Amniotic epithelial cell (primary cell): ENCODE measurements around the gene RNASE7.

Source experiments
- DNase-seq: peaks from one replicate; pipeline ENCODE4 v3.0.0-alpha.2; 2010; ENCODE audit warnings: low read depth

The RNASE7 gene

GRCh38 chr14:21043387-21043973, 1.3 kb downstream of the RNASE7 start:
- no peak for DNase-seq

GRCh38 chr14:21043974-21044618, 1.9 kb downstream of the RNASE7 start:
- no peak for DNase-seq

DNA sequence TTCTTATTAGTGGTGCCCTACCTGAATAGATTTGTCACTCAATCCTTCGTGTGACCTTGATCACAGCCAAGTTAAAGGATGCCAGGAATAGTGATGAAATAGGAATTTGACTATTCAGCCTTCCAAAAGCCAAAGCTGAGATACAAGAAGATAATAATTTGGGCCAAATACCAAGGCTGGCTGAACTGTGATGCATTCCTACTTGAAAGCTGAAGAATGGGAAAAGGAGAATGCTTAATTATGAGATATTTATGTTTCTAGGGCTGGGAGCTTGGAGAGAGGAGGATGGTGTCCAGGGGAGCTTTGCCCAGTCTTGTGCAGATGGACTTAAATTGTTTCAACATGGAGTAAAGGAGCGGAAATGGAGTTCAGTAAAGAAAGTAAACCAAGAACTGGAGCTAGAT, 5.2 kb downstream of the RNASE7 start:
- no peak for DNase-seq

GRCh38 chr14:21048638-21049037, 6.5 kb downstream of the RNASE7 start:
- DNase-seq: no peak

DNA sequence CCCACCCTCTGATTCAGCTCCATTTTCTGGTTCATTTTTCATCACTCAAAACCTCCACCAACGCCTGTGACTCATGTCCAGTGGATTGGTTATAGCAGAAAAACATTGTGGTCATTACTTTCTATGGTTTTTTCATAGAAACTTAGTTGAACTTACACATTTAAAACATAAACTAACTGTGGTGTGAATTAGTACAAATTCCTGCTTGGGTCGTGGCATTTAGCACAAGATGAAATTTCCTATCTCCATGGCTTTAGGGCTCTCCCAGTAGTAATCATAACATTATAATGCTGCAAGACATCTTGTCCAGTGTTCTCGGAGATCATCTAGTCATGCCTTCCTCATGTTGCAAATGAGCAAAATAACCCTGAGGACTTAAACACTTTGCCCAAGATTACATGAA, 7.1 kb downstream of the RNASE7 start:
- DNase-seq: peak; percentile 73

GRCh38 chr14:21050597-21050996, 8.4 kb downstream of the RNASE7 start:
- DNase-seq: no peak

DNA sequence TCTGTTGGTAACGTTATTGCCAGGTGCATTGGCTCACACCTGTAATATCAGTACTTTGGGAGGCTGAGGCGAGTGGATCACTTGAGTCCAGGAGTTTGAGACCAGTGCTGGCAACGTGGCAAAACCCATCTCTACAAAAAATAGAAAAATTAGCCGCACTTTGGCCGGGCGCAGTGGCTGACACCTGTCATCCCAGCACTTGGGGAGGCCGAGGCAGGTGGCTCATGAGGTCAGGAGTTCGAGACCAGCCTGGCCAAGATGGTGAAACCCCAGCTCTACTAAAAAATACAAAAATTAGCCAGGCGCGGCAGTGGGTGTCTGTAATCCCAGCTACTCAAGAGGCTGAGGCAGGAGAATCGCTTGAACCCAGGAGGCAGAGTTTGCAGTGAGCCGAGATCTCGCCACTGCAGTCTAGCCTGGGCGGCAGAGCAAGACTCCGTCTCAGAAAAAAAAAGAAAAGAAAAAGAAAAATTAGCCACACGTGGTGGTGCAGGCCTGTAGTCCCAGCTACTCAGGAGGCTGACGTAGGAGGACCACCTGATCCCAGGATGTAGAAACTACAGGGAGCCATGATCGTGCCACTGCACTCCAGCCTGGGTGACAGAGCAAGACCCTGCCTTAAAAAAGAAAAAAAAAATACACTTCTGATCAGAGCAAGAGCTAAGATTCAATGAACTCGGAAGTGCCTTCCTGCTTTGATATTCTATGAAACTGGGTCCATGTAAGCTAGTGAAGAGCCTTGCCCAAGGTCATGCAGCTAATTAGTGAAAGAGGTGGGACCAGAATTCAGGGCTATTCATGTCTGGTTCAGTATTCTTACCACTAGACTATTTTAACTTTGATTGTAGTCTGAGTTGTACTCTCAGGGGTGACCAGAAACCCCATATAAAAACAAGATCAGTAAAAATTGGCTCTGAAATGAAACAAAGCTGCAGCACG, 11.3 kb downstream of the RNASE7 start:
- no peak for DNase-seq

- DNase-seq: no peak
These were observed 12.1 kb downstream of the RNASE7 start for GRCh38 chr14:21054123-21054767.

DNA sequence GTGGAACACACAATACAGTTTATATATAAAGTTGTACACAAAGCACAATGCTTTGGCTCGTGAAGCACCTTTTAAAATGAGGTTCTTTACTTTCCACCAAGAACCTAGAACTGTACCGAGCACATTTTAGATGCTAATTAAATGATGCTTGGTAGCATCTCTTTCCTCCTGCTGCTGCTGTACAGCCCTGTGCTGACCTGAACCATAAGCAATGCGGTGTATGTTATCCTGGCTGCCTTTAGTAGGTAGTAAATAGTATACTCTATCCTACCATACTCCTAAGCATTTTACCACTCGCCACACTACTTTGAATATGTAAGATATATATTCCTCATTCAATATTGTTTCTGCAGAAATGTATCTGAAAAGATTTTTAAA, 12.6 kb downstream of the RNASE7 start:
- no peak for DNase-seq

DNA sequence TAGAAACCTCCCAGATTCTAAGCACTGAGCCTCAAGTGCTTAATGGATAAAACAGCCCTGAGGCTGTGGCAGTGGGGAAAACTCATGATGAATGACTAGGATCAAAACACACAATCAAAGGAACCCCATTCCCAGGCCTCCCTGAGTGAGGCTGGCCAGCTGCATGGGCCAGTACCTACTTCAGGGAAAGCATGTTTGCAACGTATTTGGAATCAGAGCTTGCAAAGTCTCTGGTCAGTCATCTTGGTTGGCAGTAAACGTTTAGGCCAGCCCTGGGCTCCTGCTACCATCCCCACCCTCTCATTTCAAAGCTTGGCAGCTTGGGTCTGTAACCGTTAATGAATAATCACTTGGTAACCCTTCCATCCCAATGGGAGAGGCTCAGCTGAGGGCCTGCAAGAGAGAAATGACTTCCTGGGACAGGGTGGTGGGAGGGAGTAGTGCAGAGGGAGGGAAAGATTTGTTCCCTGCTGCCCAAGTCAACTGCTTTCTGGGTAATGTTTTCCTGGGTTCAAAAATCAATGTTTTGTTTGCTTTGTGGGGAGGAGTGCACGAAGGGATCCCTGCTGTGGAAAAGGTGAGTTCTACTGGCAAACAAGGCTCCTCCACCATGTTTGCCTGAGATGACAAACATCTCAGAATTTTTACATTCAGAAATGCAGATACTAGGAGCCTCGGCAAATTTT, 13.4 kb downstream of the RNASE7 start:
- no peak for DNase-seq

DNA sequence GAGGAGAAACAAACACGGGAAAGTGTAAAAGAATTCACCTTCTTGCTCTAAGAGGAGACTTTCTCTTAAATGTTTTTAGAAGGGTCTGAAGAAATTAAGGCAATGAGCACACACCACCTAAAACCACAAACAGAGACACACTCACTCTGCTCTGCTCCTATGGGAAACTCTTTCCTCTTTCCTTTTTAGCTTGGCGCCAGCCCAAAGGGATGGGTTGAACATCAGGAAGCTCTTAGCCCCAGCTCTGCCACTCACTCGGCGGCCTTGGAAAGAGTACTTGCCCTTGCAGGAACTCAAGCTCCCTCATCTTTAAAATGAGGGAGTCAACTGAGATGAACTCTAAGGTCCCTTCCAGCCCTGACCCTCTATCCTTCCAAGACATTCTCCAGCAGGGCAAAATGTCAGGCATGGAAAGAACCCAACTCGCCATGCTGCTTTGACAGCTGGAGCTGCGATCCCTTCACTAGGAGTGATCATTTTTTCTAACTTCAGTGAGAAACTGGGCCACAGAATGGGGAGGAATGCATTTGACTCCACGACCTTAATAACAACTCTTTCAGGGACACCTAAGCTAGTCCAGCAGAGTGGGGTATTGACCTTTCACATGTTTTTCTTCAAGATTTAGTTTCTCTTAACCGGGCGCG, 14.5 kb downstream of the RNASE7 start:
- DNase-seq: no peak

GRCh38 chr14:21057803-21058675, 15.9 kb downstream of the RNASE7 start, which contains the start of gene RNASE8:
RNASE8 (plus strand) TSS chr14:21057822; CDS start chr14:21057893, 71 bp downstream.
- DNase-seq: peak; percentile 58

GRCh38 chr14:21058903-21059302, 16.7 kb downstream of the RNASE7 start:
- no peak for DNase-seq

GRCh38 chr14:21059842-21060613, 17.9 kb downstream of the RNASE7 start:
- DNase-seq: no peak

DNA sequence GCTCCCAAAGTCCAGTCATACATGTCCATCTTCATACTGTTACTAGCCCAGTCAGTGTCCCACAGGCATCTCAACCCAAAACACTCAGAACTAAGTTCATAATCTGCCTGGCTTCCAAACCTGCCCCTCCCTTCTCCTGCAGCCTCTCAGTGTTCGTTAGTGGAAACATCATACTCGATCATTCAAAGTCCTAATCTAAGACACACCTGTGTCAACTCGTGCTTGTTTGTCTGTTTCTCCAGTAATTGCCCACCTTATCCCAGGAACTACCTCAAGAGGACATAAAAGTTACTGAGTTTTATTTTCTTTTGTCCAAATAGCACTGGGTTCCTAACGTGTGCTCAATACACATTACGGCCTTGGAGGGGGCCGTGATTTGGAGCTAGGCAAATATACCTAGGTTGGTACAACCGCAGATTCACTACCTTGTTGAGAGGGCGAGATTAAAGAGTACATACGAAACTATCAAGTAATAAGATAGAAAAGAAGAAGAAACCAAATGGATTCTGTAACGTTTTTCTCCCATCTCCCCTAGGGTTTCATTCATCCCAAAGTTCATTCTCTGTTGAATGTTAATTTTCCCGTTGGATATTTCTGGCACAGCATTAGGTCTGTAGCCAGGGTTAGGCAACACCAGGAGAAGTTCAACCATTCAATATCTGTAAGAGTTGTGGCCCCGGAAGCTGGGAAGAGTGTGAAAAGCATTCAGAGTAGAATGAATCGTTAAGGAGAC, 18.6 kb downstream of the RNASE7 start:
- DNase-seq: no peak

- no peak for DNase-seq
These were observed 19.1 kb downstream of the RNASE7 start for GRCh38 chr14:21061347-21061668.

DNA sequence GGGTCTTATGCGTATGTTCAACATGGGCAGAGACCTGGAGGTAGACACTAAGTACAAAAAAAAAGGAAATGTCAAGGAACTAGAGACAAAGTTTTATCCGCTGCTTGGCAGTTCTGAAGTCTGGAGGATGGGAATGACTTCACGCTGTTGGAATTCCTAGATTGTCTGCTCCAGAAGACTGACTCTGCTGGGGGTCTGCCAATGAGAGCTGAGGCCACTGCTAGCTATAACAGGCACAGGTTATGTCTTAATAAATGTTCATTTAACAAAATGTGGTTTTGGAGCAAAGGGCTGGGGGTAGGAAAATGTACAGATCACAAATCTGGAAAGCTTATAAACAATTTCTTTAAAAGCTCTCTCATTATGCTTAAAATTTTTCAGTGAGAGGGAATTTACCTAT, 21.3 kb downstream of the RNASE7 start:
- peak; percentile 87 for DNase-seq

DNA sequence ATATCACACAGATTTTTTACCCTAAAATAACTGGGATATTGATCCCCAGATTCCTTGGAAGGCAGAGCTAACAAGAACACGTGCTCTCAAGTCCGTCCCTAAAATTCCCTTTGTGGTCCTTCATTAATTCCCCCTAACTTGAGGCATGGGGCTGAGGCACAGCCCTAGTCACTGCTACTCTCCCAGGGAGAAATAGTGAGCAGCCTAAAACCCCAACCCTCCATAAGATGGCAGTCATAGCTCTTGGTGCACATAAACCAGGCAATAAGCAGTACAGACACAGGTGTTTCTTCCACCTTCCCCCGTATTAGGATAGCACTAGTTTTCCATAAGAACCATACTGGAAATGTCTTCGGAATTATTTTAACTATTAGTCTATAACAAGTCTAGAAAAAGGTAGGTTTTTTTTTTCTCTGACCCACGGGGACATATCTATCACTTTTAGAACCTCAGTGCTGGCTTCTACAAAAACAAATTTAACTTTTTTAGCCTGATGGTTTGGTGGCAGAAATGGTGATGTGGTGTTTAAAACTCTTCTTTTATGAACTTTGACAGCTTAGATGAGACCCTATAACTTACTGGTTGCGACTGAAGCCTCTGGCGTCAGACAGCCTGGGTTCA, 24.8 kb downstream of the RNASE7 start:
- no peak for DNase-seq
